SU-DHL-6 (cell line): ENCODE measurements around the gene MINK1.
A peak's percentile ranks its signal among the peaks of the same experiment; 100 is the strongest.

Source experiments
- H2AFZ ChIP-seq: fragments of 200-600 bp; sonication (generic); 2 replicates; pipeline ENCODE4 v1.6.1; 2014; ENCODE audit warnings: low read depth, mild to moderate bottlenecking, moderate library complexity, mixed read lengths, antibody characterized with exemption, low read length; ENCODE audit not compliant: severe bottlenecking
- H3F3A ChIP-seq: fragments of 200-600 bp; shearing (Covaris generic); 2 replicates; pipeline ENCODE4 v1.6.0; 2016; ENCODE audit warnings: antibody characterized with exemption, mild to moderate bottlenecking; ENCODE audit not compliant: insufficient read depth
- H3K27ac ChIP-seq: fragments of 200-600 bp; sonication (generic); 2 replicates; pipeline ENCODE4 v1.5.1; 2016; ENCODE audit warnings: low read depth, mild to moderate bottlenecking, low read length, moderate library complexity, mixed read lengths
- H3K27me3 ChIP-seq: fragments of 200-600 bp; sonication (generic), shearing (Covaris generic); 2 replicates; pipeline ENCODE4 v1.6.0; 2014; ENCODE audit warnings: mild to moderate bottlenecking, low read length
- H3K36me3 ChIP-seq: fragments of 200-600 bp; sonication (generic); 2 replicates; pipeline ENCODE4 v1.6.1; 2014; ENCODE audit warnings: mild to moderate bottlenecking, low read length, mixed read lengths
- H3K4me2 ChIP-seq: fragments of 300-600, 200-600 bp; shearing (Covaris generic), sonication (generic); 2 replicates; pipeline ENCODE4 v1.6.0; 2014; ENCODE audit warnings: low read length, low read depth, mild to moderate bottlenecking; ENCODE audit not compliant: poor library complexity, severe bottlenecking
- H3K4me3 ChIP-seq: fragments of 200-600 bp; sonication (generic); 2 replicates; pipeline ENCODE4 v1.5.1; 2014; ENCODE audit warnings: antibody characterized with exemption, low read length, mild to moderate bottlenecking, mixed read lengths; ENCODE audit not compliant: insufficient read depth, poor library complexity, severe bottlenecking
- H3K79me2 ChIP-seq: fragments of 200-600 bp; sonication (generic); 2 replicates; pipeline ENCODE4 v1.6.1; 2014; ENCODE audit warnings: mild to moderate bottlenecking, low read length, moderate library complexity; ENCODE audit not compliant: insufficient read depth
- H3K9ac ChIP-seq: fragments of 200-600 bp; sonication (generic); 2 replicates; pipeline ENCODE4 v1.7.0; 2014; ENCODE audit warnings: mild to moderate bottlenecking, low read length
- H3K9me2 ChIP-seq: fragments of 200-600 bp; sonication (generic); replicated peaks from 2 replicates; pipeline ENCODE4 v1.6.1; 2014; ENCODE audit warnings: low read length; ENCODE audit not compliant: insufficient read depth
- H3K9me3 ChIP-seq: fragments of 200-600 bp; sonication (generic); 2 replicates; pipeline ENCODE4 v1.6.1; 2014; ENCODE audit warnings: low read length, mixed read lengths; ENCODE audit not compliant: insufficient read depth
- H4K20me1 ChIP-seq: fragments of 200-600 bp; sonication (generic); 2 replicates; pipeline ENCODE4 v1.6.1; 2014; ENCODE audit warnings: low read depth, mild to moderate bottlenecking, antibody characterized with exemption, low read length, moderate library complexity, mixed read lengths
- EZH2phosphoT487 ChIP-seq: fragments of 200-600 bp; sonication (generic), shearing (Covaris generic); conservative IDR thresholded peaks from 2 replicates; pipeline ENCODE4 v1.6.1; 2018; ENCODE audit warnings: mild to moderate bottlenecking, antibody characterized with exemption, low read length, moderate library complexity, mixed read lengths
- TF ChIP-seq, protein P1 (sequence below): fragments of 200-600 bp; sonication (generic); IDR thresholded peaks from one replicate; pipeline ENCODE4 v1.5.1; 2017; ENCODE audit warnings: antibody characterized with exemption, mild to moderate bottlenecking, low read length, moderate library complexity; ENCODE audit not compliant: insufficient read depth, poor library complexity, severe bottlenecking

The MINK1 gene

DNA sequence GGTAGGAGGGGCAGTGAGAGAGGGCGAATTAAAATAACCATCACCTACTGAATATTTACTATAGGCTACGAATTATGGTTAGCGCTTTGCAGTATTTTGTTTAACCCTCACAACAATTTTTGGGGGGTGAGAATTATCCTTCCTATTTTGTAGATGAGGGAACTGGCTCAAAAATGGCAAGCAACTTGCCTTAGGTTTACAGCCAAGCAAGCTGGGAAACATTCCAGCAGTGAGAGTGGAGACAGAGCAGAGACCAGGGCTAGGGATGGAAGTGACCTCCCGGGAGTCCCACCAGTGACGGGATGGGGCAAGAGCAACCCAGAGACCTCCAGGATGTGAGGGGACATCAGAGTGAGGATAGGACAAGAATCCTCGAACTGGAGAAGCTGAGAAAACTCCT is 46.6 kb upstream of the MINK1 start:
- no peak overlapping the region for H3K4me3 ChIP-seq
- no peak overlapping the region for H3K4me2 ChIP-seq
- H4K20me1 ChIP-seq, result no peaks in the 10 kb centered on the region
- H3K27ac ChIP-seq, result no peak overlapping the region
- no peaks in the 10 kb centered on the region for H3K36me3 ChIP-seq
- H2AFZ ChIP-seq, result no peak overlapping the region
- H3K79me2 ChIP-seq, result no peaks in the 10 kb centered on the region
- no peaks in the 10 kb centered on the region for H3K9me3 ChIP-seq
- H3F3A ChIP-seq, result 0 out of 2 replicates have a peak, but pooled peaks cover 4% of the 10 kb centered on the region
- TF ChIP-seq EZH2phosphoT487, result no peak
- TF ChIP-seq, protein P1, sequence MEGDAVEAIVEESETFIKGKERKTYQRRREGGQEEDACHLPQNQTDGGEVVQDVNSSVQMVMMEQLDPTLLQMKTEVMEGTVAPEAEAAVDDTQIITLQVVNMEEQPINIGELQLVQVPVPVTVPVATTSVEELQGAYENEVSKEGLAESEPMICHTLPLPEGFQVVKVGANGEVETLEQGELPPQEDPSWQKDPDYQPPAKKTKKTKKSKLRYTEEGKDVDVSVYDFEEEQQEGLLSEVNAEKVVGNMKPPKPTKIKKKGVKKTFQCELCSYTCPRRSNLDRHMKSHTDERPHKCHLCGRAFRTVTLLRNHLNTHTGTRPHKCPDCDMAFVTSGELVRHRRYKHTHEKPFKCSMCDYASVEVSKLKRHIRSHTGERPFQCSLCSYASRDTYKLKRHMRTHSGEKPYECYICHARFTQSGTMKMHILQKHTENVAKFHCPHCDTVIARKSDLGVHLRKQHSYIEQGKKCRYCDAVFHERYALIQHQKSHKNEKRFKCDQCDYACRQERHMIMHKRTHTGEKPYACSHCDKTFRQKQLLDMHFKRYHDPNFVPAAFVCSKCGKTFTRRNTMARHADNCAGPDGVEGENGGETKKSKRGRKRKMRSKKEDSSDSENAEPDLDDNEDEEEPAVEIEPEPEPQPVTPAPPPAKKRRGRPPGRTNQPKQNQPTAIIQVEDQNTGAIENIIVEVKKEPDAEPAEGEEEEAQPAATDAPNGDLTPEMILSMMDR, result no peak
- H3K9ac ChIP-seq, result no peak overlapping the region
- H3K9me2 ChIP-seq, result no peaks in the 10 kb centered on the region
- H3K27me3 ChIP-seq, result no peaks in the 10 kb centered on the region

DNA sequence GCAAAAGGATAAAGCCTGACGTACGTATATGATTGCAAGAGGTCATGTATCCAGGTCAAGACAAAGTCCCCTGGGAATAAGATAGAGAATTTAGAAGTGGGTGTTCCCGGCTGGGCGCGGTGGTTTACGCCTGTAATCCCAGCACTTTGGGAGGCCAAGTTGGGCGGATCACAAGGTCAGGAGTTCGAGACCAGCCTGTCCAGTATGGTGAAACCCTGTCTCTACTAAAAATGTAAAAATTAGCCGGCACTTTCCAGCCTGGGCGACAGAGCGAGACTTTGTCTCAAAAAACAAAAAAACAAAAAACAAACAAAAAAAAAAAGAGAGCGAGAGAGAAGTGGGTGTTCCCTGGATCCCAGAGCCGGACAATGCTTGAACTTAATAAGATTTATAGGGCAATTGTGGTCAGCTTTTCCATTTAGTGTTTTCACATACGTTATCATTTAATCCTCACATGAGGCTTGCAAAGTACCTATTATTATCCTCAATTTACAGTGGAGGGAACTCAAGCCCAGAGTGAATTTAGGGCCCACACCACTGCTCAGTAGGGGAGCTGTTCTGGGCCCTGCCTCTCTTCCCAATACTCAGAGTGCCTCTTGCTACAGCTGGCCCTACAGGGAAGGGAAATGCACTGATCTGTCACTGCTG is 44.9 kb upstream of the MINK1 start:
- no peak overlapping the region for H2AFZ ChIP-seq
- no peaks in the 10 kb centered on the region for H3K9me2 ChIP-seq
- no peaks in the 10 kb centered on the region for H3K36me3 ChIP-seq
- no peak overlapping the region for H3K27ac ChIP-seq
- H3K27me3 ChIP-seq, result no peaks in the 10 kb centered on the region
- no peaks in the 10 kb centered on the region for H4K20me1 ChIP-seq
- no peak overlapping the region for H3K9ac ChIP-seq
- no peak for TF ChIP-seq EZH2phosphoT487
- TF ChIP-seq, protein P1, result no peak
- H3F3A ChIP-seq, result 0 out of 2 replicates have a peak, but pooled peaks cover 4% of the 10 kb centered on the region
- no peaks in the 10 kb centered on the region for H3K9me3 ChIP-seq
- no peaks in the 10 kb centered on the region for H3K79me2 ChIP-seq
- no peak overlapping the region for H3K4me3 ChIP-seq
- no peak overlapping the region for H3K4me2 ChIP-seq

DNA sequence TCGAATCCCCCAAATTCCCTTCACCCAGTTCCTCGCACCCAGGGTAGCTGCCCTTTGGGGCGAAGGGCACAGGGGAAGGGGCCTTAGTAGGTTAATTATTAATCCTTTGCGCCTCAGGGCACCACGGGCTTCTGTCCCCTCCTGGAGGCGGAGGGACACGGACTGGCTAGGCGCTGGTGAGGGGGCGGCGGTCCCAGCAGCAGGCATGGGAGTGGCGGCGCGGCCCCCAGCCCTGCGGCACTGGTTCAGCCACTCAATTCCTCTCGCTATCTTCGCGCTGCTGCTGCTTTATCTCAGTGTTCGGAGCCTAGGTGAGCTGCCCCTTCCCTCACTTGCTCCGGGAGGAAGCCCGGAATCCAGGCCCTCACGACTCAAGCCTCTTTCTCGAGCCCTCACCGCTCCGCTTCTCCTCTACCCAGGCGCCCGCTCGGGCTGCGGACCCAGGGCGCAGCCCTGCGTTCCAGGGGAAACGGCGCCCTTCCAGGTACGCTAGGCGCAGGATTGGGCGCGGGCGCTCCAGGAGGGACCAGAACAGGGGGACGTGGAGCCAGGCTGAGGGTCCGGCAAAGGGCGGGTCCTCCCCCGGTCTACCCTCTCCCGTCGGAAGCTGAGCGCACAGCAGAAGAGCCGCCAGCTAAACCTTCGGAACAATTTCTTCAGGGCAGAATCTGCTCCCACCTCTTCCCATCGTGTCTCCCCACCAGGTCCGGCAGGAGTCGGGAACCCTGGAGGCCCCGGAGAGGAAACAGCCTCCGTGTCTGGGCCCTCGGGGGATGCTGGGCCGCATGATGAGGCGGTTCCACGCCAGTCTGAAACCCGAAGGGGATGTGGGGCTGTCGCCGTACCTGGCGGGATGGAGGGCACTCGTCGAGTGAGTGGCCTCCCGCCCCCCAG is 44.1 kb upstream of the MINK1 start, which contains the start of gene GLTPD2:
Gene GLTPD2, plus strand, starts transcription at position 158 of the 894 bp plus-strand sequence. Its CDS starts 48 bp downstream, at position 206.
- no peaks in the 10 kb centered on the region for H3K79me2 ChIP-seq
- H2AFZ ChIP-seq, result peak within 1 kb of the TSS; percentile 99
- H3K9me3 ChIP-seq, result no peaks in the 10 kb centered on the region
- H3F3A ChIP-seq, result 0 out of 2 replicates have a peak, but pooled peaks cover 4% of the 10 kb centered on the region
- no peaks in the 10 kb centered on the region for H3K27me3 ChIP-seq
- no peak within 1 kb of the TSS for H3K27ac ChIP-seq
- no peaks in the 10 kb centered on the region for H3K9me2 ChIP-seq
- peak within 1 kb of the TSS; percentile 75 for H3K4me2 ChIP-seq
- H3K36me3 ChIP-seq, result no peaks in the 10 kb centered on the region
- H3K9ac ChIP-seq, result peak within 1 kb of the TSS; percentile 60
- no peaks in the 10 kb centered on the region for H4K20me1 ChIP-seq
- no peak for TF ChIP-seq EZH2phosphoT487
- TF ChIP-seq, protein P1, result no peak
- H3K4me3 ChIP-seq, result peak within 1 kb of the TSS; percentile 60
